GM19240 (cell line): ENCODE data around the gene ZNF619.

Experiments
- DNase-seq: peaks from one replicate; pipeline ENCODE4 v3.0.0; 2011; ENCODE audit warnings: low spot score; ENCODE audit not compliant: insufficient read length

ZNF619 gene

GRCh38 chr3:40528426-40528825 is 51.5 kb downstream of the ZNF619 start:
- no peak for DNase-seq

GRCh38 chr3:40532252-40532651 is 55.3 kb downstream of the ZNF619 start:
- no peak for DNase-seq

GRCh38 chr3:40534283-40534682 is 57.4 kb downstream of the ZNF619 start:
- no peak for DNase-seq
